ENCODE measurements around the gene SLC41A2. TPM values are rescaled to one million over a fixed set of nuclear protein-coding genes. Genes with fewer than 3 reads are reported as not detected.
A peak's percentile ranks its signal among the peaks of the same experiment; 100 is the strongest.
"Not testable (repeated sequence)": the region's sequence is repeated elsewhere in the genome, so short reads cannot be mapped to it uniquely, and the experiment has no call there.

The SLC41A2 gene
- total and polyA plus RNA-seq, 4 donors, result 7.7 to 235 (median 25.2) TPM

DNA sequence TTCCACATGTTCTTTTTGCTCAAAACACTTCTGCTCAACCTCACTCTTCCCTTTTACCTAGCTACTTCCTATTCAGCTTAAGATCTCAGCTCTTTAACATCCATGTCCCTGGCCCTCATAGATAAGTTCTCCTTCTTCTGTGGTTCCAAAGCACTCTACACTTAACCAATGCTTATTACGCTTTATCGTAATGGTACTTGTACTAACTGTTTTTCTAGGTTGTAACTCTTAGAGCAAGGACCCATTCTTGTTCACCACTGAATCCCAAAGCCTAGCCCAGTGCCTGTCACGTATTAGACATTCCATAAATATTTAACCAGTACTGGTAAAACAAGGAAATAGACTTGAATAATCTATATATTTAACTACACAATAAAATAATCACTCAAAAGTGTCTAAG lies 5.3 kb downstream of the SLC41A2 start:
- Histone ChIP-seq H3K27ac (ENCODE audit: low read depth in 1 of 2, low read length in 2 of 2) (peak overlapping the region; percentile 9 to 48), H3K9me3 (ENCODE audit: control insufficient read depth in 4 of 4, low read length in 3 of 4) (no peaks in the 10 kb centered on the region), H3K9ac (ENCODE audit: low read depth in 1 of 2, low read length in 2 of 2) (peak overlapping the region in 1 of 2 donors; percentile 16), H3K4me3 (ENCODE audit: low read depth in 1 of 3, low read length in 3 of 3) (no peak overlapping the region), H3K27me3 (ENCODE audit: control insufficient read depth in 4 of 4, insufficient read depth in 4 of 4, low read length in 3 of 4) (no peaks in the 10 kb centered on the region), H3K4me1 (ENCODE audit: control insufficient read depth in 4 of 4, insufficient read depth in 4 of 4, low read length in 3 of 4) (peaks cover 11 to 61% (median 37%) of the 10 kb centered on the region in 4 donors), H3K36me3 (ENCODE audit: control insufficient read depth in 4 of 4, insufficient read depth in 3 of 4, low read depth in 1 of 4, low read length in 3 of 4) (no peaks in the 10 kb centered on the region)
- no peak for DNase-seq (ENCODE audit: low spot score)
- TF ChIP-seq HNF4A (conservative IDR thresholded peaks at IDR 0.05) (no peak), GABPA (IDR thresholded peaks at IDR 0.05 in 1 of 2, conservative IDR thresholded peaks at IDR 0.05 in 1 of 2) (no peak), FOXA2 (IDR thresholded peaks at IDR 0.05) (no peak), NR2F2 (IDR thresholded peaks at IDR 0.05) (no peak), JUND (IDR thresholded peaks at IDR 0.05) (no peak), RAD21 (IDR thresholded peaks at IDR 0.05) (no peak), FOXA1 (IDR thresholded peaks at IDR 0.05) (no peak), EGR1 (IDR thresholded peaks at IDR 0.05; ENCODE audit: low read depth in 2 of 2) (no peak)
- TF ChIP-seq, protein P1, sequence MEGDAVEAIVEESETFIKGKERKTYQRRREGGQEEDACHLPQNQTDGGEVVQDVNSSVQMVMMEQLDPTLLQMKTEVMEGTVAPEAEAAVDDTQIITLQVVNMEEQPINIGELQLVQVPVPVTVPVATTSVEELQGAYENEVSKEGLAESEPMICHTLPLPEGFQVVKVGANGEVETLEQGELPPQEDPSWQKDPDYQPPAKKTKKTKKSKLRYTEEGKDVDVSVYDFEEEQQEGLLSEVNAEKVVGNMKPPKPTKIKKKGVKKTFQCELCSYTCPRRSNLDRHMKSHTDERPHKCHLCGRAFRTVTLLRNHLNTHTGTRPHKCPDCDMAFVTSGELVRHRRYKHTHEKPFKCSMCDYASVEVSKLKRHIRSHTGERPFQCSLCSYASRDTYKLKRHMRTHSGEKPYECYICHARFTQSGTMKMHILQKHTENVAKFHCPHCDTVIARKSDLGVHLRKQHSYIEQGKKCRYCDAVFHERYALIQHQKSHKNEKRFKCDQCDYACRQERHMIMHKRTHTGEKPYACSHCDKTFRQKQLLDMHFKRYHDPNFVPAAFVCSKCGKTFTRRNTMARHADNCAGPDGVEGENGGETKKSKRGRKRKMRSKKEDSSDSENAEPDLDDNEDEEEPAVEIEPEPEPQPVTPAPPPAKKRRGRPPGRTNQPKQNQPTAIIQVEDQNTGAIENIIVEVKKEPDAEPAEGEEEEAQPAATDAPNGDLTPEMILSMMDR (IDR thresholded peaks at IDR 0.05; ENCODE audit: low read depth, low read length, missing input control), result no peak
- 73% methylated on average over 3 of the region's 3 CpGs for WGBS

DNA sequence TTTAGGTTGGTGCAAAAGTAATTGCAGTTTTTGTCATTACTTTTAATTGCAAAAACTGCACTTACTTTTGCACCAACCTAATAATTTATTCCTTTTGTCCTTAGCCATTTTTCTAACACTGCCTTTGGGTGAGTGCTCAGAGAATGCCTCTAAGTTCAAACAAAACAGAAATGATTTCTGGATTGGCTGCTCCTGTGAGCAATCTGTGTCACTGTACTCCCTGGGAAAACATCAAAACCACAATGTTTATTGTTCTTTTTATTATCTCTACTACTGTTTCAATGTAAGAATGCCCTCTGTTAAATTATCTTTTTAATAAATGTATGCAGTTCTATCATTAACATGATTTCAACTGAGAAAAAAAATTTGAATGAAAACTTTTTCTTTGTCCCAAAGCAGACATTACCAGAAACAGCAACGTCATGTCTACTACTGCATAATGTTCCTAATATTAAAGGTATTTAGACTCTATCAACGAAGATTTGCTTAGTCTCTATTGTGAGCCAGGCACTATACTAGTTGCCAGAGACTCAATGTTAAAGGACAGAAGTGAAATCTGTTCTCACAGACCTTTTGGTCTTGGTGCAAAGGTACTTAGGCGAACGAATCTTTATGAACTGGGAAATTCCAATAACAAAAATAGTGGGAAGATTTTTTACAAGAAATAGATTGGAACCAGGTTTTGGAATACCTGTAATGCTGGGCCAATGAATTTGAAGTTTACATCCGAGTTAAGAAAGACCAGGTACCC lies 6.2 kb downstream of the SLC41A2 start:
- TF ChIP-seq TAF1 (conservative IDR thresholded peaks at IDR 0.05) (no peak), SP1 (IDR thresholded peaks at IDR 0.05) (peak; percentile 10), NR2F2 (IDR thresholded peaks at IDR 0.05) (no peak), EGR1 (IDR thresholded peaks at IDR 0.05; ENCODE audit: low read depth in 2 of 2) (no peak), HNF4A (conservative IDR thresholded peaks at IDR 0.05) (peak; percentile 77 to 87), RXRA (IDR thresholded peaks at IDR 0.05) (no peak)
- TF ChIP-seq, protein P1 (IDR thresholded peaks at IDR 0.05; ENCODE audit: low read depth, low read length, missing input control), result no peak
- no peaks in the 10 kb centered on the region for H3K9me3 ChIP-seq (ENCODE audit: control insufficient read depth in 4 of 4, low read length in 3 of 4)
- H3K4me1 ChIP-seq (ENCODE audit: control insufficient read depth in 4 of 4, insufficient read depth in 4 of 4, low read length in 3 of 4), result peaks cover 11 to 54% (median 36%) of the 10 kb centered on the region in 4 donors
- H3K27me3 ChIP-seq (ENCODE audit: control insufficient read depth in 4 of 4, insufficient read depth in 4 of 4, low read length in 3 of 4), result no peaks in the 10 kb centered on the region
- no peak overlapping the region for H3K4me3 ChIP-seq (ENCODE audit: low read depth in 1 of 3, low read length in 3 of 3)
- DNase-seq (ENCODE audit: low spot score), result no peak
- WGBS, result 42% methylated on average over 5 of the region's 5 CpGs
- H3K36me3 ChIP-seq (ENCODE audit: control insufficient read depth in 4 of 4, insufficient read depth in 3 of 4, low read depth in 1 of 4, low read length in 3 of 4), result no peaks in the 10 kb centered on the region
- H3K9ac ChIP-seq (ENCODE audit: low read depth in 1 of 2, low read length in 2 of 2), result no peak overlapping the region
- peak overlapping the region; percentile 9 to 48 for H3K27ac ChIP-seq (ENCODE audit: low read depth in 1 of 2, low read length in 2 of 2)

DNA sequence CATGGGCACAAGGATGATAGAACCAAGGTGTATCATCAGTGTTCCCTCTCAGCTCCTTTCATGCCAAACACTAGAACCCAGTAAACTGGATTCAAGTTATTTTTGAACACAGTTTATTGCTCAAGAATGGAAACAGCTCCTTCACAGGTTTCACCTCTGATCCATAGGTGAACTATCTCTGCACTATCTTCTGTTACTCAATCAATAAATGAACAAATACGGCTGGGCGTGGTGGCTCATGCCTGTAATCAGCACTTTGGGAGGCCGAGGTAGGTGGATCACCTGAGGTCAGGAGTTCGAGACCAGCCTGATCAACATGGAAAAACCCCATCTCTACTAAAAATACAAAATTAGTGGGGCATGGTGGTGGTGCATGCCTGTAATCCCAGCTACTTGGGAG lies 9.4 kb downstream of the SLC41A2 start:
- H3K27me3 ChIP-seq (ENCODE audit: control insufficient read depth in 4 of 4, insufficient read depth in 4 of 4, low read length in 3 of 4); H3K4me3 ChIP-seq (ENCODE audit: low read depth in 1 of 3, low read length in 3 of 3); H3K9me3 ChIP-seq (ENCODE audit: control insufficient read depth in 4 of 4, low read length in 3 of 4); H3K36me3 ChIP-seq (ENCODE audit: control insufficient read depth in 4 of 4, insufficient read depth in 3 of 4, low read depth in 1 of 4, low read length in 3 of 4); H3K9ac ChIP-seq (ENCODE audit: low read depth in 1 of 2, low read length in 2 of 2); DNase-seq (ENCODE audit: low spot score): not testable (repeated sequence)
- TF ChIP-seq, protein P2, sequence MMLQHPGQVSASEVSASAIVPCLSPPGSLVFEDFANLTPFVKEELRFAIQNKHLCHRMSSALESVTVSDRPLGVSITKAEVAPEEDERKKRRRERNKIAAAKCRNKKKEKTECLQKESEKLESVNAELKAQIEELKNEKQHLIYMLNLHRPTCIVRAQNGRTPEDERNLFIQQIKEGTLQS (IDR thresholded peaks at IDR 0.05), result peak; percentile 11
- peak in 1 of 2 donors; percentile 15 for TF ChIP-seq RAD21 (IDR thresholded peaks at IDR 0.05)
- peak; percentile 29 to 65 for TF ChIP-seq RXRA (IDR thresholded peaks at IDR 0.05)
- TF ChIP-seq HNF4A (conservative IDR thresholded peaks at IDR 0.05), result peak; percentile 37 to 57
- TF ChIP-seq SP1 (IDR thresholded peaks at IDR 0.05), result peak; percentile 16
- peaks cover 17 to 35% (median 29%) of the 10 kb centered on the region in 4 donors for H3K4me1 ChIP-seq (ENCODE audit: control insufficient read depth in 4 of 4, insufficient read depth in 4 of 4, low read length in 3 of 4)
- WGBS, result 33% methylated on average over 4 of the region's 4 CpGs
- H3K27ac ChIP-seq (ENCODE audit: low read depth in 1 of 2, low read length in 2 of 2), result peak overlapping the region in 1 of 2 donors; percentile 29
